Activated CD4-positive, alpha-beta T cell treated with anti-CD3 and anti-CD28 coated beads for 36 hours (primary cell): Measurements from ENCODE around the gene LRP8. TPM values are rescaled to one million over a fixed set of nuclear protein-coding genes. Genes with fewer than 3 reads are reported as not detected.

ENCODE experiments used
- ATAC-seq: fragments of 200-7000 bp; cut with Tn5 transposase; one replicate; pipeline ENCODE4 v1.10.0; 2021; ENCODE audit warnings: mild to moderate bottlenecking, moderate library complexity
- CTCF ChIA-PET: fragments of 350-600 bp; sonication (Branson Sonifier 250); formaldehyde crosslinking; loops from one replicate; lab custom pipeline; 2021; ENCODE audit warnings: antibody characterized with exemption; lab: Charles Lee
- POLR2A ChIA-PET: fragments of 350-600 bp; sonication (Branson Sonifier 250); formaldehyde crosslinking; loops from one replicate; lab custom pipeline; 2021; ENCODE audit warnings: antibody characterized with exemption, inconsistent platforms; lab: Charles Lee
- DNase-seq: peaks from one replicate; pipeline ENCODE4 v3.0.0-alpha.2; 2020
- H3K27ac Mint-ChIP-seq: one replicate; pipeline ENCODE4 v1.8.0; 2021; ENCODE audit warnings: mixed read lengths
- H3K27me3 Mint-ChIP-seq: one replicate; pipeline ENCODE4 v1.8.0; 2021; ENCODE audit warnings: mixed read lengths
- H3K36me3 Mint-ChIP-seq: one replicate; pipeline ENCODE4 v1.8.0; 2021; ENCODE audit warnings: low read depth, mixed read lengths
- H3K4me1 Mint-ChIP-seq: one replicate; pipeline ENCODE4 v1.8.0; 2021; ENCODE audit warnings: mixed read lengths
- H3K4me3 Mint-ChIP-seq: one replicate; pipeline ENCODE4 v1.8.0; 2021; ENCODE audit warnings: mild to moderate bottlenecking, moderate library complexity, mixed read lengths
- H3K9me3 Mint-ChIP-seq: one replicate; pipeline ENCODE4 v1.8.0; 2021; ENCODE audit warnings: low read depth, mixed read lengths
- intact Hi-C, 2 experiments: fragments of 100-400 bp; cut with DNase I in 1 of 2; cut with micrococcal nuclease in 1 of 2; formaldehyde crosslinking; loops; one replicate each; pipeline versions ENCODE4 v1.14.2 to v1.15.1; 2022 to 2024; cut with DNase I, micrococcal nuclease
- total RNA-seq, 2 experiments: library from RNA; stranded (reverse); gene quantifications; one replicate each; pipeline ENCODE4 v1.2.3, GENCODE V29; 2021

Gene LRP8
- total RNA-seq, 2 experiments from 2014 or later: 40.6 to 46.5 TPM

- CTCF ChIA-PET: interaction anchor here (0.5 kb wide), 1 partner anchor 57 kb away, joined by 3 read pairs; no protein-coding TSS in a partner anchor
- intact Hi-C loops: no loop called here
- H3K36me3 Mint-ChIP-seq: peaks cover 8% of the 10 kb centered on the region
- H3K4me1 Mint-ChIP-seq: peaks cover 14% of the 10 kb centered on the region
- DNase-seq (no peak), ATAC-seq (no peak)
- H3K4me3 Mint-ChIP-seq: no peak overlapping the region
- peaks cover 18% of the 10 kb centered on the region for H3K9me3 Mint-ChIP-seq
- POLR2A ChIA-PET: no interaction called here
- H3K27me3 Mint-ChIP-seq: no peaks in the 10 kb centered on the region
- no peak overlapping the region for H3K27ac Mint-ChIP-seq
Measured at GRCh38 chr1:53343831-53344668, 16.2 kb upstream of the LRP8 start.

GRCh38 chr1:53342735-53343470 lies 15.0 kb upstream of the LRP8 start:
- POLR2A ChIA-PET: no interaction called here
- Mint-ChIP-seq H3K4me3 (no peak overlapping the region), H3K4me1 (peaks cover 14% of the 10 kb centered on the region), H3K36me3 (peaks cover 9% of the 10 kb centered on the region), H3K9me3 (peaks cover 18% of the 10 kb centered on the region), H3K27me3 (no peaks in the 10 kb centered on the region), H3K27ac (no peak overlapping the region)
- DNase-seq: no peak
- intact Hi-C loops: no loop called here
- ATAC-seq: no peak
- CTCF ChIA-PET: no interaction called here

- H3K36me3 Mint-ChIP-seq: peaks cover 10% of the 10 kb centered on the region
- H3K27me3 Mint-ChIP-seq: no peaks in the 10 kb centered on the region
- H3K27ac Mint-ChIP-seq: no peak overlapping the region
- ChIA-PET CTCF (no interaction called here), POLR2A (no interaction called here)
- ATAC-seq: no peak
- intact Hi-C loops: loop anchor here in 1 of 2 experiments (1.0 kb wide), 1 partner anchor 16 kb away; no protein-coding TSS in a partner anchor
- DNase-seq: no peak
- peaks cover 18% of the 10 kb centered on the region for H3K9me3 Mint-ChIP-seq
- H3K4me1 Mint-ChIP-seq: peaks cover 14% of the 10 kb centered on the region
- no peak overlapping the region for H3K4me3 Mint-ChIP-seq
Measured at GRCh38 chr1:53341961-53342707, 14.3 kb upstream of the LRP8 start.

- Mint-ChIP-seq H3K27me3 (no peaks in the 10 kb centered on the region), H3K4me3 (no peak overlapping the region), H3K9me3 (peaks cover 18% of the 10 kb centered on the region), H3K36me3 (peaks cover 10% of the 10 kb centered on the region), H3K4me1 (peaks cover 14% of the 10 kb centered on the region), H3K27ac (peak overlapping the region; percentile 29)
- DNase-seq (no peak), ATAC-seq (no peak)
- intact Hi-C loops: loop anchor here in 1 of 2 experiments (1.0 kb wide), 1 partner anchor 15 kb away; no protein-coding TSS in a partner anchor
- POLR2A ChIA-PET: interaction anchor here (0.6 kb wide), 1 partner anchor 1714 kb away, joined by 3 read pairs; no protein-coding TSS in a partner anchor
- CTCF ChIA-PET: no interaction called here
Measured at GRCh38 chr1:53341521-53341895, 13.6 kb upstream of the LRP8 start.

GRCh38 chr1:53340660-53341520 lies 13.0 kb upstream of the LRP8 start:
- ChIA-PET CTCF (interaction anchor here (0.6 to 0.8 kb wide), 2 partner anchors 299 to 1899 kb away, joined by 3 to 4 read pairs; no protein-coding TSS in a partner anchor), POLR2A (interaction anchor here (0.6 kb wide), 1 partner anchor 1714 kb away, joined by 3 read pairs; no protein-coding TSS in a partner anchor)
- Mint-ChIP-seq H3K4me3 (no peak overlapping the region), H3K36me3 (peaks cover 10% of the 10 kb centered on the region), H3K9me3 (peaks cover 18% of the 10 kb centered on the region), H3K27me3 (no peaks in the 10 kb centered on the region), H3K27ac (peak overlapping the region; percentile 29), H3K4me1 (peaks cover 14% of the 10 kb centered on the region)
- intact Hi-C loops: loop anchor here in 1 of 2 experiments (1.0 kb wide), 1 partner anchor 15 kb away; no protein-coding TSS in a partner anchor
- DNase-seq (peak; percentile 74), ATAC-seq (peak; percentile 92)

- Mint-ChIP-seq H3K4me3 (no peak overlapping the region), H3K27ac (peak overlapping the region; percentile 49), H3K36me3 (peaks cover 11% of the 10 kb centered on the region), H3K27me3 (no peaks in the 10 kb centered on the region), H3K4me1 (peaks cover 17% of the 10 kb centered on the region), H3K9me3 (peaks cover 18% of the 10 kb centered on the region)
- ChIA-PET POLR2A (no interaction called here), CTCF (no interaction called here)
- ATAC-seq (no peak), DNase-seq (no peak)
- intact Hi-C loops: no loop called here
Measured at GRCh38 chr1:53339736-53340635, 12.1 kb upstream of the LRP8 start.

- no peak for DNase-seq
- peaks cover 22% of the 10 kb centered on the region for H3K4me1 Mint-ChIP-seq
- no peaks in the 10 kb centered on the region for H3K27me3 Mint-ChIP-seq
- ChIA-PET POLR2A (interaction anchor here (0.5 kb wide), 1 partner anchor 134 kb away, joined by 5 read pairs; no protein-coding TSS in a partner anchor), CTCF (no interaction called here)
- ATAC-seq: no peak
- intact Hi-C loops: no loop called here
- H3K9me3 Mint-ChIP-seq: peaks cover 18% of the 10 kb centered on the region
- no peak overlapping the region for H3K27ac Mint-ChIP-seq
- peaks cover 13% of the 10 kb centered on the region for H3K36me3 Mint-ChIP-seq
- H3K4me3 Mint-ChIP-seq: no peak overlapping the region
Measured at GRCh38 chr1:53338423-53338822, 10.6 kb upstream of the LRP8 start.

GRCh38 chr1:53337499-53337898 lies 9.6 kb upstream of the LRP8 start:
- H3K27me3 Mint-ChIP-seq: no peaks in the 10 kb centered on the region
- H3K36me3 Mint-ChIP-seq: peaks cover 13% of the 10 kb centered on the region
- H3K9me3 Mint-ChIP-seq: peaks cover 17% of the 10 kb centered on the region
- POLR2A ChIA-PET: no interaction called here
- ATAC-seq (no peak), DNase-seq (no peak)
- intact Hi-C loops: no loop called here
- peaks cover 22% of the 10 kb centered on the region for H3K4me1 Mint-ChIP-seq
- CTCF ChIA-PET: no interaction called here
- H3K27ac Mint-ChIP-seq: no peak overlapping the region
- H3K4me3 Mint-ChIP-seq: no peak overlapping the region

- peaks cover 7% of the 10 kb centered on the region for H3K9me3 Mint-ChIP-seq
- no peak overlapping the region for H3K27ac Mint-ChIP-seq
- H3K4me1 Mint-ChIP-seq: peaks cover 18% of the 10 kb centered on the region
- CTCF ChIA-PET: interaction anchor here (0.6 kb wide), 1 partner anchor 317 kb away, joined by 3 read pairs; no protein-coding TSS in a partner anchor
- no peak overlapping the region for H3K4me3 Mint-ChIP-seq
- ATAC-seq (no peak), DNase-seq (no peak)
- H3K27me3 Mint-ChIP-seq: no peaks in the 10 kb centered on the region
- peaks cover 8% of the 10 kb centered on the region for H3K36me3 Mint-ChIP-seq
- POLR2A ChIA-PET: no interaction called here
- intact Hi-C loops: no loop called here
Measured at GRCh38 chr1:53336146-53336545, 8.3 kb upstream of the LRP8 start.

- Mint-ChIP-seq H3K4me3 (no peak overlapping the region), H3K27ac (no peak overlapping the region), H3K27me3 (no peaks in the 10 kb centered on the region), H3K4me1 (peaks cover 13% of the 10 kb centered on the region), H3K9me3 (peaks cover 3% of the 10 kb centered on the region), H3K36me3 (peaks cover 8% of the 10 kb centered on the region)
- ATAC-seq (no peak), DNase-seq (no peak)
- POLR2A ChIA-PET: no interaction called here
- CTCF ChIA-PET: interaction anchor here (0.6 kb wide), 1 partner anchor 316 kb away, joined by 3 read pairs; no protein-coding TSS in a partner anchor
- intact Hi-C loops: no loop called here
Measured at GRCh38 chr1:53335661-53336060, 7.8 kb upstream of the LRP8 start.
